HEK293 (cell line): ENCODE data around the gene RBMS3.

ENCODE experiments used
- CTCF ChIA-PET: fragments of 350-600 bp; formaldehyde crosslinking; extraction: SDS; loops from one replicate; lab custom pipeline; 2021; ENCODE audit warnings: antibody characterized with exemption; lab: Yijun Ruan, JAX
- POLR2A ChIA-PET: fragments of 300-600 bp; formaldehyde crosslinking; extraction: SDS; loops from one replicate; lab custom pipeline; 2020; ENCODE audit warnings: antibody characterized with exemption, inconsistent platforms; lab: Yijun Ruan, JAX
- H3K27ac ChIP-seq: fragments of 200-500 bp; sonication (Bioruptor generic); 2 replicates; pipeline ENCODE4 v1.5.1; 2014; ENCODE audit warnings: low read depth, low read length, control low read depth, inconsistent platforms; ENCODE audit errors: extremely low read depth
- H3K36me3 ChIP-seq, 2 experiments: fragments of 200-500 bp in 1 of 2; sonication (Bioruptor generic) in 1 of 2; 1 replicate in 1 of 2; 2 replicates in 1 of 2; pipeline ENCODE4 v1.5.1; 2014 to 2017; ENCODE audit warnings: inconsistent platforms in 2 of 2, low read length in 2 of 2; ENCODE audit not compliant: control insufficient read depth in 2 of 2, insufficient read depth in 1 of 2
- H3K4me1 ChIP-seq: fragments of 200-500 bp; sonication (Bioruptor generic); 2 replicates; pipeline ENCODE4 v1.5.1; 2014; ENCODE audit warnings: mild to moderate bottlenecking, low read length, inconsistent platforms; ENCODE audit not compliant: control insufficient read depth, insufficient read depth
- H3K4me3 ChIP-seq: 2 replicates; pipeline ENCODE4 v1.5.1; 2011; ENCODE audit warnings: low read depth, mild to moderate bottlenecking, control low read depth, low read length, moderate library complexity
- H3K9me3 ChIP-seq: fragments of 200-500 bp; sonication (Bioruptor generic); 2 replicates; pipeline ENCODE4 v1.5.1; 2014; ENCODE audit warnings: low read depth, low read length, inconsistent platforms; ENCODE audit not compliant: control insufficient read depth, insufficient read depth
- SALL2 ChIP-seq: fragments of 450-650 bp; formaldehyde crosslinking; IDR thresholded peaks from 2 replicates; pipeline ENCODE4 v1.5.0; 2017; ENCODE audit warnings: missing biosample characterization, mild to moderate bottlenecking, missing genetic modification characterization, borderline replicate concordance
- SCRT2 ChIP-seq: fragments of 450-650 bp; formaldehyde crosslinking; IDR thresholded peaks from 2 replicates; pipeline ENCODE4 v1.5.1; 2016; ENCODE audit warnings: missing biosample characterization, missing genetic modification characterization
- SETDB1 ChIP-seq: IDR thresholded peaks from one replicate; pipeline ENCODE4 v1.6.1; 2017; ENCODE audit warnings: mild to moderate bottlenecking, low read length, moderate library complexity, mixed read lengths; ENCODE audit not compliant: insufficient read length
- YY1 ChIP-seq: fragments of 450-650 bp; formaldehyde crosslinking; IDR thresholded peaks from 2 replicates; pipeline ENCODE4 v1.5.1; 2018; ENCODE audit warnings: missing biosample characterization, missing genetic modification characterization
- ZNF121 ChIP-seq: fragments of 450-650 bp; formaldehyde crosslinking; IDR thresholded peaks from 2 replicates; pipeline ENCODE4 v1.5.1; 2016; ENCODE audit warnings: missing biosample characterization, missing genetic modification characterization
- ZNF138 ChIP-seq: fragments of 450-650 bp; formaldehyde crosslinking; IDR thresholded peaks from 2 replicates; pipeline ENCODE4 v1.5.1; 2016; ENCODE audit warnings: missing biosample characterization, missing genetic modification characterization, borderline replicate concordance
- ZNF174 ChIP-seq: fragments of 450-650 bp; formaldehyde crosslinking; IDR thresholded peaks from 2 replicates; pipeline ENCODE4 v1.5.0; 2017; ENCODE audit warnings: missing biosample characterization, mild to moderate bottlenecking, missing genetic modification characterization
- ZNF19 ChIP-seq: fragments of 450-650 bp; formaldehyde crosslinking; IDR thresholded peaks from 2 replicates; pipeline ENCODE4; 2016; ENCODE audit warnings: missing biosample characterization, missing genetic modification characterization, low read depth
- ZNF221 ChIP-seq: fragments of 450-650 bp; formaldehyde crosslinking; IDR thresholded peaks from 2 replicates; pipeline ENCODE4 v1.5.1; 2017; ENCODE audit warnings: missing biosample characterization, missing genetic modification characterization, borderline replicate concordance
- ZNF274 ChIP-seq, 2 experiments: fragments of 200-500 bp in 1 of 2; fragments of 450-650 bp in 1 of 2; sonication (Bioruptor generic) in 1 of 2; formaldehyde crosslinking in 1 of 2; IDR thresholded peaks; 2 replicates each; pipeline versions ENCODE4 v1.5.1 to v1.6.1; 2014 to 2016; ENCODE audit warnings: borderline replicate concordance in 1 of 2, inconsistent platforms in 1 of 2, low read length in 1 of 2, missing biosample characterization in 1 of 2, missing genetic modification characterization in 1 of 2
- ZNF398 ChIP-seq: fragments of 450-650 bp; formaldehyde crosslinking; IDR thresholded peaks from 2 replicates; pipeline ENCODE4 v1.5.1; 2017; ENCODE audit warnings: missing biosample characterization, missing genetic modification characterization
- ZNF404 ChIP-seq: fragments of 450-650 bp; formaldehyde crosslinking; IDR thresholded peaks from 2 replicates; pipeline ENCODE4 v1.5.1; 2017; ENCODE audit warnings: missing biosample characterization, missing genetic modification characterization
- ZNF433 ChIP-seq: fragments of 450-650 bp; formaldehyde crosslinking; IDR thresholded peaks from 2 replicates; pipeline ENCODE4 v1.5.1; 2016; ENCODE audit warnings: missing biosample characterization, missing genetic modification characterization, low read depth
- ZNF571 ChIP-seq: fragments of 450-650 bp; formaldehyde crosslinking; IDR thresholded peaks from 2 replicates; pipeline ENCODE4 v1.5.0; 2017; ENCODE audit warnings: missing biosample characterization, missing genetic modification characterization
- ZNF600 ChIP-seq: fragments of 450-650 bp; formaldehyde crosslinking; IDR thresholded peaks from 2 replicates; pipeline ENCODE4 v1.5.1; 2016; ENCODE audit warnings: missing biosample characterization, missing genetic modification characterization
- ZNF626 ChIP-seq: fragments of 450-650 bp; sonication (Bioruptor Pico); formaldehyde crosslinking; IDR thresholded peaks from 2 replicates; pipeline ENCODE4 v1.5.1; 2018; ENCODE audit warnings: missing biosample characterization, missing genetic modification characterization, inconsistent platforms
- ZNF76 ChIP-seq: fragments of 450-650 bp; formaldehyde crosslinking; IDR thresholded peaks from 2 replicates; pipeline ENCODE4; 2016; ENCODE audit warnings: low read depth, missing biosample characterization, missing genetic modification characterization, borderline replicate concordance
- ZXDB ChIP-seq: fragments of 450-650 bp; formaldehyde crosslinking; IDR thresholded peaks from 2 replicates; pipeline ENCODE4 v1.5.1; 2016; ENCODE audit warnings: missing biosample characterization, missing genetic modification characterization
- TF ChIP-seq, protein P1 (sequence below): fragments of 450-650 bp; formaldehyde crosslinking; IDR thresholded peaks from 2 replicates; pipeline ENCODE4 v1.5.1; 2016; ENCODE audit warnings: missing biosample characterization, missing genetic modification characterization
- TF ChIP-seq, protein P2 (sequence below): fragments of 450-650 bp; formaldehyde crosslinking; IDR thresholded peaks from 2 replicates; pipeline ENCODE4 v1.5.1; 2016; ENCODE audit warnings: missing biosample characterization, missing genetic modification characterization

Gene RBMS3

GRCh38 chr3:29934751-29935150 lies 653.9 kb downstream of the RBMS3 start (continued):
- TF ChIP-seq, protein P1, sequence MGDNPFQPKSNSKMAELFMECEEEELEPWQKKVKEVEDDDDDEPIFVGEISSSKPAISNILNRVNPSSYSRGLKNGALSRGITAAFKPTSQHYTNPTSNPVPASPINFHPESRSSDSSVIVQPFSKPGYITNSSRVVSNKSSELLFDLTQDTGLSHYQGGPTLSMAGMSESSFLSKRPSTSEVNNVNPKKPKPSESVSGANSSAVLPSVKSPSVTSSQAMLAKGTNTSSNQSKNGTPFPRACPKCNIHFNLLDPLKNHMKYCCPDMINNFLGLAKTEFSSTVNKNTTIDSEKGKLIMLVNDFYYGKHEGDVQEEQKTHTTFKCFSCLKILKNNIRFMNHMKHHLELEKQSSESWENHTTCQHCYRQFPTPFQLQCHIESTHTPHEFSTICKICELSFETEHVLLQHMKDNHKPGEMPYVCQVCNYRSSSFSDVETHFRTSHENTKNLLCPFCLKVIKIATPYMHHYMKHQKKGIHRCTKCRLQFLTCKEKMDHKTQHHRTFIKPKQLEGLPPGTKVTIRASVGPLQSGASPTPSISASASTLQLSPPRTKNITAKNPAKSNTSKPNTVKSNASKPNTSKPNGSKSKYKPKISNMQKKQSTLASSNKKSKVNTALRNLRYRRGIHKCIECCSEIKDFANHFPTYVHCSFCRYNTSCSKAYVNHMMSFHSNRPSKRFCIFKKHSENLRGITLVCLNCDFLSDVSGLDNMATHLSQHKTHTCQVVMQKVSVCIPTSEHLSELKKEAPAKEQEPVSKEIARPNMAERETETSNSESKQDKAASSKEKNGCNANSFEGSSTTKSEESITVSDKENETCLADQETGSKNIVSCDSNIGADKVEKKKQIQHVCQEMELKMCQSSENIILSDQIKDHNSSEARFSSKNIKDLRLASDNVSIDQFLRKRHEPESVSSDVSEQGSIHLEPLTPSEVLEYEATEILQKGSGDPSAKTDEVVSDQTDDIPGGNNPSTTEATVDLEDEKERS (tag by site-specific recombination) = no peak
- TF ChIP-seq SALL2 (tag by site-specific recombination) = no peak
- TF ChIP-seq ZNF404 (tag by site-specific recombination) = no peak
- no peak for TF ChIP-seq ZNF76 (tag by site-specific recombination)
- no peak for TF ChIP-seq ZNF600 (tag by site-specific recombination)
- TF ChIP-seq YY1 = no peak
- TF ChIP-seq, protein P2, sequence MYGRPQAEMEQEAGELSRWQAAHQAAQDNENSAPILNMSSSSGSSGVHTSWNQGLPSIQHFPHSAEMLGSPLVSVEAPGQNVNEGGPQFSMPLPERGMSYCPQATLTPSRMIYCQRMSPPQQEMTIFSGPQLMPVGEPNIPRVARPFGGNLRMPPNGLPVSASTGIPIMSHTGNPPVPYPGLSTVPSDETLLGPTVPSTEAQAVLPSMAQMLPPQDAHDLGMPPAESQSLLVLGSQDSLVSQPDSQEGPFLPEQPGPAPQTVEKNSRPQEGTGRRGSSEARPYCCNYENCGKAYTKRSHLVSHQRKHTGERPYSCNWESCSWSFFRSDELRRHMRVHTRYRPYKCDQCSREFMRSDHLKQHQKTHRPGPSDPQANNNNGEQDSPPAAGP (tag by site-specific recombination) = no peak
- no peak for TF ChIP-seq SCRT2 (tag by site-specific recombination)

GRCh38 chr3:29936054-29936453 lies 655.2 kb downstream of the RBMS3 start:
- H3K27ac ChIP-seq = no peak overlapping the region
- ChIA-PET CTCF (no interaction called here), POLR2A (no interaction called here)
- no peak overlapping the region for H3K4me3 ChIP-seq
- no peaks in the 10 kb centered on the region for H3K9me3 ChIP-seq
- H3K4me1 ChIP-seq = 0 out of 2 replicates have a peak, but pooled peaks cover 2% of the 10 kb centered on the region
- TF ChIP-seq ZNF121 (tag by site-specific recombination) (no peak), ZNF433 (tag by site-specific recombination) (no peak), ZNF19 (tag by site-specific recombination) (no peak), ZNF274 (IDR thresholded peaks at IDR 0.05; ENCODE audit: low read length) (no peak), ZNF274 (tag by site-specific recombination; IDR thresholded peaks at IDR 0.05; ENCODE audit: borderline replicate concordance) (no peak), ZNF626 (tag by site-specific recombination) (no peak), YY1 (no peak), ZXDB (tag by site-specific recombination) (no peak), ZNF398 (tag by site-specific recombination) (no peak), ZNF221 (no peak), ZNF174 (no peak), ZNF138 (tag by site-specific recombination) (no peak), SETDB1 (no peak), ZNF571 (no peak)
- TF ChIP-seq, protein P1 (tag by site-specific recombination) = no peak
- no peaks in the 10 kb centered on the region for H3K36me3 ChIP-seq
